Mesenchymal stem cell (in vitro differentiated cells and primary cell): ENCODE results near the gene DHCR7.

Source experiments
- DNase-seq: peaks from one replicate; pipeline ENCODE4 v3.0.0-alpha.2; 2013
- H2AFZ ChIP-seq: one replicate; pipeline ENCODE4 v1.6.1; 2013; ENCODE audit warnings: low read depth, mild to moderate bottlenecking, control low read depth, inconsistent platforms, low read length, moderate library complexity
- H2AK5ac ChIP-seq: 2 replicates; pipeline ENCODE4 v1.6.1; 2013; ENCODE audit warnings: low read length, moderate library complexity, mild to moderate bottlenecking, inconsistent platforms; ENCODE audit not compliant: severe bottlenecking
- H2BK120ac ChIP-seq: one replicate; pipeline ENCODE4 v1.6.1; 2013; ENCODE audit warnings: low read depth, mild to moderate bottlenecking, inconsistent platforms, low read length, moderate library complexity
- H2BK12ac ChIP-seq, 2 experiments: one replicate each; pipeline ENCODE4 v1.6.1; 2013; ENCODE audit warnings: inconsistent platforms in 2 of 2, low read length in 2 of 2, mild to moderate bottlenecking in 2 of 2, moderate library complexity in 2 of 2, control low read depth in 1 of 2
- H2BK15ac ChIP-seq: one replicate; pipeline ENCODE4 v1.6.1; 2013; ENCODE audit warnings: mild to moderate bottlenecking, low read depth, inconsistent platforms; ENCODE audit not compliant: poor library complexity, severe bottlenecking
- H2BK5ac ChIP-seq: 2 replicates; pipeline ENCODE4 v1.6.1; 2013; ENCODE audit warnings: low read depth, mild to moderate bottlenecking, low read length, control low read depth, inconsistent platforms; ENCODE audit not compliant: poor library complexity, severe bottlenecking
- H3K14ac ChIP-seq, 2 experiments: one replicate each; pipeline ENCODE4 v1.6.1; 2013; ENCODE audit warnings: inconsistent platforms in 2 of 2, low read length in 2 of 2, control low read depth in 1 of 2, mild to moderate bottlenecking in 1 of 2, moderate library complexity in 1 of 2
- H3K18ac ChIP-seq, 2 experiments: one replicate each; pipeline ENCODE4 v1.6.1; 2013; ENCODE audit warnings: inconsistent platforms in 2 of 2, low read length in 2 of 2, control low read depth in 1 of 2, low read depth in 1 of 2, mild to moderate bottlenecking in 1 of 2
- H3K23ac ChIP-seq, 2 experiments: one replicate each; pipeline ENCODE4 v1.6.1; 2013; ENCODE audit warnings: inconsistent platforms in 2 of 2, low read length in 2 of 2, mild to moderate bottlenecking in 2 of 2, moderate library complexity in 2 of 2, control low read depth in 1 of 2
- H3K27ac ChIP-seq: 2 replicates; pipeline ENCODE4 v1.5.1; 2013; ENCODE audit warnings: mild to moderate bottlenecking, moderate library complexity, low read length, control low read depth, inconsistent platforms; ENCODE audit not compliant: poor library complexity, severe bottlenecking
- H3K27me3 ChIP-seq, 2 experiments: 2 replicates each; pipeline versions ENCODE4 v1.6.1 to v1.7.0; 2013; ENCODE audit warnings: low read length in 2 of 2, mild to moderate bottlenecking in 2 of 2, moderate library complexity in 2 of 2, control low read depth in 1 of 2, inconsistent platforms in 1 of 2; ENCODE audit not compliant: control insufficient read depth in 1 of 2, insufficient read depth in 1 of 2
- H3K36me3 ChIP-seq, 2 experiments: 2 replicates each; pipeline versions ENCODE4 v1.6.1 to v1.7.0; 2013; ENCODE audit warnings: low read length in 2 of 2, control low read depth in 1 of 2, inconsistent platforms in 1 of 2, low read depth in 1 of 2, mild to moderate bottlenecking in 1 of 2; ENCODE audit not compliant: insufficient read depth in 2 of 2, control insufficient read depth in 1 of 2
- H3K4ac ChIP-seq, 2 experiments: one replicate each; pipeline ENCODE4 v1.6.1; 2013; ENCODE audit warnings: inconsistent platforms in 2 of 2, low read length in 2 of 2, mild to moderate bottlenecking in 2 of 2, moderate library complexity in 2 of 2, control low read depth in 1 of 2, low read depth in 1 of 2
- H3K4me1 ChIP-seq: 2 replicates; pipeline ENCODE4 v1.6.1; 2013; ENCODE audit warnings: low read depth, low read length, control low read depth; ENCODE audit not compliant: control insufficient read depth, insufficient read depth
- H3K4me2 ChIP-seq: 2 replicates; pipeline ENCODE4 v1.6.1; 2013; ENCODE audit warnings: low read length, mild to moderate bottlenecking, inconsistent platforms; ENCODE audit not compliant: poor library complexity, severe bottlenecking
- H3K4me3 ChIP-seq, 2 experiments: 2 replicates each; pipeline versions ENCODE4 v1.5.1 to v1.7.0; 2013; ENCODE audit warnings: low read length in 2 of 2, mild to moderate bottlenecking in 2 of 2, control low read depth in 1 of 2, low read depth in 1 of 2; ENCODE audit not compliant: insufficient read depth in 1 of 2
- H3K79me1 ChIP-seq: replicated peaks from 2 replicates; pipeline ENCODE4 v1.6.1; 2013; ENCODE audit warnings: mild to moderate bottlenecking, control low read depth, low read length, inconsistent platforms; ENCODE audit not compliant: poor library complexity, severe bottlenecking
- H3K9ac ChIP-seq: 2 replicates; pipeline ENCODE4 v1.7.0; 2013; ENCODE audit warnings: mild to moderate bottlenecking, low read length, moderate library complexity
- H3K9me3 ChIP-seq: 2 replicates; pipeline ENCODE4 v1.7.0; 2013; ENCODE audit warnings: mild to moderate bottlenecking, low read length; ENCODE audit not compliant: control insufficient read depth
- H4K8ac ChIP-seq: one replicate; pipeline ENCODE4 v1.6.1; 2013; ENCODE audit warnings: inconsistent platforms, mild to moderate bottlenecking, low read length, moderate library complexity
- H4K91ac ChIP-seq: one replicate; pipeline ENCODE4 v1.6.1; 2013; ENCODE audit warnings: mild to moderate bottlenecking, low read length, inconsistent platforms
- WGBS: methylation state at CpG from one replicate; pipeline ENCODE4 v1.1.7; 2013; ENCODE audit warnings: mixed read lengths; 5-methylcytosine and 5-hydroxymethylcytosine counted together

DHCR7 gene

DNA sequence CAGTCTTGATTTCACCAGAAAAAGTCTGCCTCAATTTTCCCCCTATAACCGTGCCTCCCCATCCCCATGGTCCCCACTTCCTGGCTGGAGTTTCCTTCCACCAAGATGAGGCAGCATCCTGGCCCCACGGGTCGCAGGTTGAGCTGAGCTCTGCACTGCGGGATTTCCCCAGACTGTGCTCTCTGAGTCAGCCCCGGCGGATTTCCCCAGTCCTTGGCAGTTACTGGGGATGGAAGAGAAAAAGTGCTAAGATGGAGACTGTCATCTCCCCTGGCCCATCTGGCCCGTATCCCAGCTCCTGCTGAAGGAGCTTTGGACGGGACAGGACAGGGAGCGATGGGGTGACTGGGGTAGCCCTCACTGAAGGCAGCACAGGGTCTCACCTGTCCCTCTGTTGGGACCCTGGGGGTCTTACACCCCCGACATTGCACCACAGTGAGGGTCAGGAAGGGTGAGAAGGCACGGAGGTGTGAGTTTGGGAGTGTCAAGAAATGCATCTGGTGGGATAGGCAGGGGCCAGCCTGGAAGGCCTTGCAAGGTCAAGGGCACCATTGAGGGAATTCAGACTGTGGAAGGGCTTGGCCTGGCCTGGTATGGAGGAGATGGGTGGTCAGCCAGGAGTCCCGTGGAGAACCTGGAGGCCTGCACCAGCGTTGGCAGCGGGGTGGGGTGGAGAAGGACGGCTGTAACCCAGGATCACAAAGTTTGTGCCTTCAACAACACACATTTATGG lies 41.3 kb upstream of the DHCR7 start:
- no peak overlapping the region for H3K9ac ChIP-seq
- peak overlapping the region in 1 of 2 experiments; percentile 15 for H2BK12ac ChIP-seq
- H3K27ac ChIP-seq = peak overlapping the region; percentile 6
- H3K23ac ChIP-seq = no peak overlapping the region
- H2AK5ac ChIP-seq = no peak overlapping the region
- no peak overlapping the region for H3K4me2 ChIP-seq
- H2BK5ac ChIP-seq = no peak overlapping the region
- no peak overlapping the region for H4K8ac ChIP-seq
- peaks cover 16% of the 10 kb centered on the region for H3K4me1 ChIP-seq
- H2BK15ac ChIP-seq = no peak overlapping the region
- WGBS = 91% methylated on average over 15 of the region's 15 CpGs
- H3K4ac ChIP-seq = no peak overlapping the region
- no peaks in the 10 kb centered on the region for H3K27me3 ChIP-seq
- no peak overlapping the region for H4K91ac ChIP-seq
- H3K14ac ChIP-seq = no peak overlapping the region
- no peak overlapping the region for H2AFZ ChIP-seq
- H2BK120ac ChIP-seq = no peak overlapping the region
- no peak overlapping the region for H3K4me3 ChIP-seq
- no peaks in the 10 kb centered on the region for H3K9me3 ChIP-seq
- H3K79me1 ChIP-seq = peaks cover 8% of the 10 kb centered on the region
- peaks cover 53 to 82% of the 10 kb centered on the region in 2 experiments for H3K36me3 ChIP-seq
- peak; percentile 58 for DNase-seq
- H3K18ac ChIP-seq = no peak overlapping the region

DNA sequence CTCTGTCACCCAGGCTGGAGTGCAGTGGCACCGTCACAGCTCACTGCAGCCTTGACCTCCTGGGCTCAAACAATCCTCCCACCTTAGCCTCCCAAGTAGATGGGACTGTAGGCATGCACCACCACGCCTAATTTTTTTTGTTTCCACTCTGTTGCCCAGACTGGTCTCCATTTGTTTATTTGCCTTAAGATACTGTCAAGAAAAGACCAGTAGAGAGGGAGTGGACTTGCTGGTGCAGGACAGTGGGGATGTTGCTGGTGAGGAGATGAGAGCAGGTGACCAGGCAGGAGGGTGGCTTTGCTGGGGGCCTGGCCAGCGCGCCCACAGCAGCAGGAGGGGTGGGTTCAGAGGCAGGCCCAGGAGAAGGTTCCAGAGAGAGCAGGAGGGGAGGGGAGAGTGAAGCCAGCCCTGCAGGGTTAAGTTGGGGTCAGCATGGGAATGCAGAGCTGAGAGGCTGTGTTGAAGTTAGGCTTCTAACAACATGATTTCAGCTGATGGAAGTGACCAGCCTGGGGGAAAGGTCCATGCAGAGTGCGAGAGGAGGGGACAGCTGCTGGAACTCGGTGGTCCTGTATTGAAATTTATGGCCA lies 40.6 kb upstream of the DHCR7 start:
- no peaks in the 10 kb centered on the region for H3K9me3 ChIP-seq
- no peak overlapping the region for H2BK12ac ChIP-seq
- H2BK5ac ChIP-seq = no peak overlapping the region
- peaks cover 57 to 83% of the 10 kb centered on the region in 2 experiments for H3K36me3 ChIP-seq
- DNase-seq = no peak
- no peak overlapping the region for H2AK5ac ChIP-seq
- H3K18ac ChIP-seq = peak overlapping the region in 1 of 2 experiments; percentile 48
- 88% methylated on average over 6 of the region's 6 CpGs for WGBS
- no peak overlapping the region for H2BK120ac ChIP-seq
- no peak overlapping the region for H2AFZ ChIP-seq
- H3K9ac ChIP-seq = no peak overlapping the region
- H3K79me1 ChIP-seq = peaks cover 5% of the 10 kb centered on the region
- no peak overlapping the region for H3K14ac ChIP-seq
- H3K27me3 ChIP-seq = no peaks in the 10 kb centered on the region
- no peak overlapping the region for H2BK15ac ChIP-seq
- no peak overlapping the region for H4K8ac ChIP-seq
- no peak overlapping the region for H3K4ac ChIP-seq
- peaks cover 16% of the 10 kb centered on the region for H3K4me1 ChIP-seq
- no peak overlapping the region for H3K4me3 ChIP-seq
- no peak overlapping the region for H3K4me2 ChIP-seq
- no peak overlapping the region for H3K27ac ChIP-seq
- peak overlapping the region in 1 of 2 experiments; percentile 61 for H3K23ac ChIP-seq
- H4K91ac ChIP-seq = no peak overlapping the region

DNA sequence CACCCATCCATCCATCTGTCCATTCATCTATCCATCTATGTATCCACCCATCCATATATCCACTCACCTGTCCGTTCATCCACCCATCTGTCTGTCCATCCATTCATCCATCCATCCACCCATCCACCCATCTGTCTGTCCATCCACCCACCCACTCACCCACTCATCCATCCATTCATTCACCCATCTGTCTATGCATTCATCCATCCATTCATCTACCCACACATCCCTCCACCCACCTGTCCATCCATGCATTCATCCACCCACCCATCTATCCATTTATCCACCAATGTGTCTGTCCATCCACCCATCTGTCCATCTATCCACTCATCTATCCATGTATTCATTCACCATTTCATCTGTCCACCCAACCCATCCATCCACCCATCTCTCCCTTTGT lies 38.1 kb upstream of the DHCR7 start:
- no peak for DNase-seq
- H3K27ac ChIP-seq = no peak overlapping the region
- 97% methylated on average over 1 of the region's 1 CpG for WGBS
- no peak overlapping the region for H3K14ac ChIP-seq
- no peak overlapping the region for H4K8ac ChIP-seq
- H3K4me1 ChIP-seq = peaks cover 16% of the 10 kb centered on the region
- H2BK5ac ChIP-seq = no peak overlapping the region
- H3K4ac ChIP-seq = no peak overlapping the region
- no peak overlapping the region for H4K91ac ChIP-seq
- H2BK12ac ChIP-seq = no peak overlapping the region
- no peak overlapping the region for H2BK15ac ChIP-seq
- no peak overlapping the region for H3K9ac ChIP-seq
- peaks cover 72 to 84% of the 10 kb centered on the region in 2 experiments for H3K36me3 ChIP-seq
- no peaks in the 10 kb centered on the region for H3K27me3 ChIP-seq
- no peak overlapping the region for H3K18ac ChIP-seq
- no peak overlapping the region for H2BK120ac ChIP-seq
- H2AFZ ChIP-seq = no peak overlapping the region
- H3K23ac ChIP-seq = no peak overlapping the region
- H3K79me1 ChIP-seq = peaks cover 2% of the 10 kb centered on the region
- H2AK5ac ChIP-seq = no peak overlapping the region
- H3K4me2 ChIP-seq = no peak overlapping the region
- no peak overlapping the region for H3K4me3 ChIP-seq
- H3K9me3 ChIP-seq = no peaks in the 10 kb centered on the region

DNA sequence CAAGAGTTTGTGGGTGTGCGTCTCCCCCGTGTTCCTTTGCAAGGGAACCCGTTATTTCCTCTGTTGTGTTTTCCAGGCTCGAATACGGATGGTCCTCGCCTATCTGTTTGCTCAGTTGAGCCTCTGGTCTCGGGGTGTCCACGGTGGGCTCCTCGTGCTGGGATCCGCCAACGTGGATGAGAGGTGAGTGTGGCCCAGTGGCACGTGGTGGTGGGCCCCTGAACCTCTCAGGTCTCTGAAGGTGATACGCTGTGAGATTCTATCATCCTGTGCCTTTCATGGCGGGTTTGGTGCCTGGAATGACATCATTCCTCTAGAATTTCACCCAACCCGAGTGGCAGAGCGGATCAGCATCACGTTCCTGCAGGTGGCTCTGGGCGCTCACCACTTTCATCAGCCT lies 37.3 kb upstream of the DHCR7 start:
- 96% methylated on average over 18 of the region's 18 CpGs for WGBS
- Histone ChIP-seq H2BK15ac (no peak overlapping the region), H3K79me1 (peaks cover 2% of the 10 kb centered on the region), H3K14ac (no peak overlapping the region), H3K23ac (no peak overlapping the region), H2BK5ac (no peak overlapping the region), H4K91ac (no peak overlapping the region), H4K8ac (no peak overlapping the region), H2BK120ac (no peak overlapping the region), H2BK12ac (no peak overlapping the region), H3K27me3 (no peaks in the 10 kb centered on the region), H3K36me3 (peaks cover 72 to 84% of the 10 kb centered on the region in 2 experiments), H3K4ac (no peak overlapping the region), H3K4me2 (no peak overlapping the region), H2AFZ (no peak overlapping the region), H3K27ac (no peak overlapping the region), H3K4me3 (no peak overlapping the region), H3K18ac (no peak overlapping the region), H3K4me1 (peaks cover 16% of the 10 kb centered on the region), H3K9me3 (no peaks in the 10 kb centered on the region), H2AK5ac (no peak overlapping the region), H3K9ac (no peak overlapping the region)
- no peak for DNase-seq
